Loucy (cell line): ENCODE results near the gene SLC25A21.

Experiments used
- CTCF ChIP-seq: fragments of 200-600 bp; sonication (generic); conservative IDR thresholded peaks from 2 replicates; pipeline ENCODE4 v1.5.1; 2014; ENCODE audit warnings: mild to moderate bottlenecking, antibody characterized with exemption, low read length
- EZH2phosphoT487 ChIP-seq: fragments of 200-600 bp; IDR thresholded peaks from 2 replicates; pipeline ENCODE4 v1.6.1; 2018; ENCODE audit warnings: antibody characterized with exemption, mild to moderate bottlenecking, moderate library complexity, borderline replicate concordance

GRCh38 chr14:36900846-36901245 lies 271.6 kb downstream of the SLC25A21 start:
- TF ChIP-seq EZH2phosphoT487 (no peak), CTCF (no peak)
